Adrenal gland (tissue), 12 donors: ENCODE data around the gene EML2. TPM values are rescaled to one million over a fixed set of nuclear protein-coding genes. Genes with fewer than 3 reads are reported as not detected.

Experiments
- DNase-seq, 7 donors: peaks; one replicate each; pipeline ENCODE4 v3.0.0-alpha.2; 2019 to 2020
- H3K27ac ChIP-seq, 5 donors: fragments of 200-600 bp; sonication (generic) in 4 of 5; 1 replicate in 3 of 5; 2 replicates in 2 of 5; pipeline versions ENCODE4 v1.5.1 to v1.8.0; 2016 to 2020; ENCODE audit warnings: mild to moderate bottlenecking in 1 of 5
- H3K27me3 ChIP-seq: fragments of 200-600 bp; 2 replicates; pipeline ENCODE4 v1.8.0; 2021
- H3K36me3 ChIP-seq, 2 donors: fragments of 200-600 bp; replicated peaks in 1 of 2; 1 replicate in 1 of 2; 2 replicates in 1 of 2; pipeline versions ENCODE4 v1.5.1 to v1.8.0; 2018 to 2022
- H3K4me1 ChIP-seq, 2 donors: fragments of 200-600 bp; replicated peaks in 1 of 2; 1 replicate in 1 of 2; 2 replicates in 1 of 2; pipeline versions ENCODE4 v1.5.1 to v1.8.0; 2018 to 2021
- H3K4me3 ChIP-seq, 4 donors: fragments of 200-600 bp; sonication (generic) in 3 of 4; one replicate each; pipeline ENCODE4 v1.5.1; 2016 to 2018
- H3K9me3 ChIP-seq, 3 donors: fragments of 200-600 bp; sonication (generic) in 1 of 3; replicated peaks in 1 of 3; 1 replicate in 2 of 3; 2 replicates in 1 of 3; pipeline versions ENCODE4 v1.5.1 to v1.8.0; 2016 to 2021
- CTCF ChIP-seq, 6 experiments: fragments of 450-650 bp in 4 of 6; fragments of 200-600 bp in 2 of 6; sonication (generic) in 1 of 6; IDR thresholded peaks; 1 replicate in 5 of 6; 2 replicates in 1 of 6; pipeline versions ENCODE4 v1.5.1 to v1.8.0; 2016 to 2021; ENCODE audit warnings: antibody characterized with exemption in 6 of 6, mild to moderate bottlenecking in 2 of 6, moderate library complexity in 1 of 6
- POLR2A ChIP-seq, 2 donors: fragments of 450-650 bp; IDR thresholded peaks; one replicate each; pipeline ENCODE4 v1.6.1; 2017; ENCODE audit warnings: antibody characterized with exemption in 2 of 2, mild to moderate bottlenecking in 2 of 2, moderate library complexity in 1 of 2
- WGBS, 4 donors: extraction: QIAGEN DNeasy Blood & Tissue Kit in 2 of 4; methylation state at CpG; one replicate each; pipeline versions ENCODE4 v1.1.5 to v1.1.7; 2013 to 2017; 5-methylcytosine and 5-hydroxymethylcytosine counted together
- intact Hi-C, 2 donors: fragments of 100-400 bp; cut with DNase I; formaldehyde crosslinking; loops; one replicate each; pipeline versions ENCODE4 v1.14.1 to v1.15.0; 2022 to 2023
- polyA plus RNA-seq, 3 donors: library from polyadenylated mRNA; stranded (reverse); fragments of 200-250 nt in 2 of 3; fragments of 350-450 nt in 1 of 3; fragmentation: Illumina TruSeq in 1 of 3; extraction: RNeasy Lipid Tissue Mini Kit (QIAGEN cat#74804) in 1 of 3; gene quantifications; one replicate each; pipeline ENCODE4 v1.2.3, GENCODE V29; 2013 to 2014
- total RNA-seq, 9 donors: library from RNA; depleted of rRNA in 4 of 9; stranded (reverse); fragments of >200 nt in 4 of 9; fragments of 120-200 nt in 1 of 9; fragmentation: NEBNext Ultra II Directional in 1 of 9; extraction: Animal tissue kit (Norgen Biotek cat#: 25700) in 1 of 9; gene quantifications; one replicate each; pipeline versions ENCODE4 v1.1.0 to v1.2.4, GENCODE V29; 2013 to 2023
- donor health status: healthy with polysubstance abuse.
- donor health status: Bipolar disorder and iron deficiency.
- donor health status: DM: yes; HTN: yes; CAD: no.
- donor health status: DM: no; HTN: no; CAD: no.
- donor health status: DM: no; HTN: no; CAD: no.
- donor health status: DM: yes; HTN: yes; CAD: no.

EML2 gene
- total and polyA plus RNA-seq, 12 donors = 20.7 to 139 (median 83.9) TPM

- Histone ChIP-seq H3K9me3 (no peaks in the 10 kb centered on the region), H3K27ac (no peak overlapping the region), H3K36me3 (no peaks in the 10 kb centered on the region), H3K27me3 (peaks cover 8% of the 10 kb centered on the region), H3K4me1 (peaks cover 4 to 10% of the 10 kb centered on the region in 2 donors), H3K4me3 (no peak overlapping the region)
- DNase-seq = no peak
- intact Hi-C loops = no loop called here
- no peak for TF ChIP-seq CTCF (IDR thresholded peaks at IDR 0.05)
- TF ChIP-seq POLR2A (IDR thresholded peaks at IDR 0.05) = no peak
- 88 to 93% (median 90%) methylated on average over 4 of the region's 4 CpGs for WGBS, 4 donors
Observed at GRCh38 chr19:45589768-45590167, 49.4 kb downstream of the EML2 start.

- 29 to 49% (median 37%) methylated on average over 3 to 4 of the region's 4 CpGs for WGBS, 4 donors
Observed at GRCh38 chr19:45587873-45588272, 51.3 kb downstream of the EML2 start.

GRCh38 chr19:45585158-45585577 is 54.0 kb downstream of the EML2 start:
- Histone ChIP-seq H3K4me3 (peak overlapping the region in 3 of 4 donors; percentile 8 to 74 (median 59)), H3K27me3 (no peaks in the 10 kb centered on the region), H3K27ac (peak overlapping the region; percentile 82 to 99 (median 97)), H3K4me1 (peaks cover 4 to 19% of the 10 kb centered on the region in 2 donors), H3K36me3 (no peaks in the 10 kb centered on the region), H3K9me3 (no peaks in the 10 kb centered on the region)
- 17 to 33% (median 28%) methylated on average over 6 to 7 of the region's 7 CpGs for WGBS, 4 donors
- intact Hi-C loops = no loop called here
- DNase-seq = no peak
- TF ChIP-seq CTCF (IDR thresholded peaks at IDR 0.05) (no peak), POLR2A (IDR thresholded peaks at IDR 0.05) (no peak)

More at GRCh38 chr19:45587873-45588272, 51.3 kb downstream of the EML2 start:
- H3K4me1 ChIP-seq = peaks cover 4 to 19% of the 10 kb centered on the region in 2 donors
- DNase-seq = peak; percentile 69 to 89 (median 77)
- H3K27ac ChIP-seq = peak overlapping the region; percentile 24 to 87 (median 82)
- H3K4me3 ChIP-seq = no peak overlapping the region
- intact Hi-C loops = no loop called here
- no peaks in the 10 kb centered on the region for H3K9me3 ChIP-seq
- H3K27me3 ChIP-seq = peaks cover 4% of the 10 kb centered on the region
- no peak for TF ChIP-seq POLR2A (IDR thresholded peaks at IDR 0.05)
- no peak for TF ChIP-seq CTCF (IDR thresholded peaks at IDR 0.05)
- H3K36me3 ChIP-seq = no peaks in the 10 kb centered on the region

- intact Hi-C loops = no loop called here
- no peaks in the 10 kb centered on the region for H3K27me3 ChIP-seq
- peaks cover 4 to 19% of the 10 kb centered on the region in 2 donors for H3K4me1 ChIP-seq
- 0% methylated on average over 23 to 63 of the region's 63 CpGs for WGBS, 4 donors
- DNase-seq = peak; percentile 99 to 100 (median 100)
- H3K9me3 ChIP-seq = no peaks in the 10 kb centered on the region
- peak within 1 kb of the TSS; percentile 82 to 99 (median 97) for H3K27ac ChIP-seq
- H3K36me3 ChIP-seq = no peaks in the 10 kb centered on the region
- TF ChIP-seq POLR2A (IDR thresholded peaks at IDR 0.05) = peak; percentile 77 to 82
- TF ChIP-seq CTCF (IDR thresholded peaks at IDR 0.05) = peak in 1 of 6 experiments; percentile 23
- peak within 1 kb of the TSS; percentile 59 to 82 (median 72) for H3K4me3 ChIP-seq
Observed at GRCh38 chr19:45584332-45585157, 54.7 kb downstream of the EML2 start, which contains the start of gene OPA3. Gene OPA3, minus strand, starts transcription at chr19:45584802. Its CDS starts 38 bp downstream, at chr19:45584764.
